NT2/D1 (cell line): ENCODE data around the gene TFIP11.

Source experiments
- SUZ12 ChIP-seq: IDR thresholded peaks from 2 replicates; pipeline ENCODE4 v1.6.1; 2011; ENCODE audit not compliant: insufficient read length, insufficient read depth; ENCODE audit errors: extremely low read depth
- YY1 ChIP-seq: IDR thresholded peaks from 2 replicates; pipeline ENCODE4 v1.6.1; 2011; ENCODE audit not compliant: insufficient read length, insufficient read depth
- ZNF274 ChIP-seq: IDR thresholded peaks from 2 replicates; pipeline ENCODE4 v1.6.1; 2011; ENCODE audit warnings: mild to moderate bottlenecking, low read depth, low read length

DNA sequence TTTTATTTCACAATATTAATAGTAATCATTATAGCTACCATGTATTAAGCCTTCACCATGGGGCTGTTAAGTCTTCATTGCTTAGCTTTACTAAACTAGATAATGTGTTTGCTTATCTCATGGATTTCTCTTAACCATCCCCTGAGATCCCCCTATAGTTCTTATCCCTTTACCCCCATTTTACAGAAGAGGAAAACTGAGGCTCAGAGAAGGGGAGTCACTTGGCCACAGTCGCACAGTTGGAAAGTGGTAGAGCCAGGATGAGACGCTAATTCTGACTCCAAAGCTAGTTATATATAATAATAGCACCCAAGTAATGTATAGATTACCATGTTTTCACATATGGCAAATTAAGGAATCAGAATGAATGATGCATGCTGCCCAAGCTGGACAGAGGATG, 9.7 kb upstream of the TFIP11 start:
- TF ChIP-seq ZNF274 (no peak), SUZ12 (no peak), YY1 (no peak)
